HEK293 (cell line): Measurements from ENCODE around the gene LHX6.

ENCODE experiments used
- HOXA7 ChIP-seq: sonication (generic); formaldehyde crosslinking; IDR thresholded peaks from 2 replicates; pipeline ENCODE4 v1.8.1; 2022; ENCODE audit warnings: missing genetic modification reagents, borderline replicate concordance
- OSR2 ChIP-seq: fragments of 450-650 bp; formaldehyde crosslinking; IDR thresholded peaks from 2 replicates; pipeline ENCODE4 v1.5.1; 2016; ENCODE audit warnings: missing biosample characterization, missing genetic modification characterization
- RBAK ChIP-seq: fragments of 450-650 bp; formaldehyde crosslinking; IDR thresholded peaks from 2 replicates; pipeline ENCODE4 v1.5.1; 2016; ENCODE audit warnings: missing biosample characterization, missing genetic modification characterization
- ZBTB1 ChIP-seq: fragments of 450-650 bp; formaldehyde crosslinking; IDR thresholded peaks from 2 replicates; pipeline ENCODE4 v1.5.1; 2016; ENCODE audit warnings: missing biosample characterization, missing genetic modification characterization
- ZBTB21 ChIP-seq: fragments of 450-650 bp; formaldehyde crosslinking; IDR thresholded peaks from 2 replicates; pipeline ENCODE4 v1.5.1; 2017; ENCODE audit warnings: missing biosample characterization, missing genetic modification characterization
- ZBTB48 ChIP-seq: fragments of 450-650 bp; formaldehyde crosslinking; IDR thresholded peaks from 2 replicates; pipeline ENCODE4 v1.5.1; 2016; ENCODE audit warnings: missing biosample characterization, missing genetic modification characterization
- ZIC2 ChIP-seq: fragments of 450-650 bp; formaldehyde crosslinking; IDR thresholded peaks from 2 replicates; pipeline ENCODE4 v1.5.1; 2016; ENCODE audit warnings: missing biosample characterization, missing genetic modification characterization
- ZNF112 ChIP-seq: fragments of 450-650 bp; formaldehyde crosslinking; IDR thresholded peaks from 2 replicates; pipeline ENCODE4 v1.5.0; 2017; ENCODE audit warnings: missing biosample characterization, missing genetic modification characterization
- ZNF138 ChIP-seq: fragments of 450-650 bp; formaldehyde crosslinking; IDR thresholded peaks from 2 replicates; pipeline ENCODE4 v1.5.1; 2016; ENCODE audit warnings: missing biosample characterization, missing genetic modification characterization, borderline replicate concordance
- ZNF16 ChIP-seq: fragments of 450-650 bp; formaldehyde crosslinking; IDR thresholded peaks from 2 replicates; pipeline ENCODE4 v1.5.1; 2016; ENCODE audit warnings: low read depth, missing biosample characterization, missing genetic modification characterization
- ZNF174 ChIP-seq: fragments of 450-650 bp; formaldehyde crosslinking; IDR thresholded peaks from 2 replicates; pipeline ENCODE4 v1.5.0; 2017; ENCODE audit warnings: missing biosample characterization, mild to moderate bottlenecking, missing genetic modification characterization
- ZNF239 ChIP-seq: fragments of 450-650 bp; formaldehyde crosslinking; IDR thresholded peaks from 2 replicates; pipeline ENCODE4 v1.5.1; 2016; ENCODE audit warnings: missing biosample characterization, missing genetic modification characterization
- ZNF341 ChIP-seq: fragments of 450-650 bp; formaldehyde crosslinking; IDR thresholded peaks from 2 replicates; pipeline ENCODE4; 2016; ENCODE audit warnings: low read depth, missing biosample characterization, missing genetic modification characterization
- ZNF423 ChIP-seq: fragments of 450-650 bp; formaldehyde crosslinking; IDR thresholded peaks from 2 replicates; pipeline ENCODE4 v1.5.1; 2016; ENCODE audit warnings: missing biosample characterization, missing genetic modification characterization
- ZNF585B ChIP-seq: fragments of 450-650 bp; formaldehyde crosslinking; IDR thresholded peaks from 2 replicates; pipeline ENCODE4 v1.5.1; 2016; ENCODE audit warnings: missing biosample characterization, missing genetic modification characterization
- ZNF629 ChIP-seq: fragments of 450-650 bp; formaldehyde crosslinking; IDR thresholded peaks from 2 replicates; pipeline ENCODE4 v1.5.1; 2017; ENCODE audit warnings: missing biosample characterization, missing genetic modification characterization
- ZNF658 ChIP-seq: fragments of 450-650 bp; formaldehyde crosslinking; IDR thresholded peaks from 2 replicates; pipeline ENCODE4; 2016; ENCODE audit warnings: missing biosample characterization, missing genetic modification characterization
- ZNF701 ChIP-seq: fragments of 450-650 bp; formaldehyde crosslinking; IDR thresholded peaks from 2 replicates; pipeline ENCODE4 v1.5.1; 2016; ENCODE audit warnings: missing biosample characterization, missing genetic modification characterization
- ZNF791 ChIP-seq: fragments of 450-650 bp; formaldehyde crosslinking; IDR thresholded peaks from 2 replicates; pipeline ENCODE4 v1.5.1; 2016; ENCODE audit warnings: missing biosample characterization, missing genetic modification characterization
- TF ChIP-seq, protein P1 (sequence below): fragments of 450-650 bp; formaldehyde crosslinking; IDR thresholded peaks from 2 replicates; pipeline ENCODE4 v1.5.1; 2017; ENCODE audit warnings: missing biosample characterization, missing genetic modification characterization
- TF ChIP-seq, protein P2 (sequence below): fragments of 450-650 bp; formaldehyde crosslinking; IDR thresholded peaks from 2 replicates; pipeline ENCODE4 v1.5.1; 2016; ENCODE audit warnings: missing biosample characterization, missing genetic modification characterization
- TF ChIP-seq, protein P3 (sequence below): fragments of 450-650 bp; formaldehyde crosslinking; IDR thresholded peaks from 2 replicates; pipeline ENCODE4 v1.5.1; 2016; ENCODE audit warnings: missing biosample characterization, missing genetic modification characterization
- TF ChIP-seq, protein P4 (sequence below): fragments of 450-650 bp; formaldehyde crosslinking; IDR thresholded peaks from 2 replicates; pipeline ENCODE4 v1.5.1; 2016; ENCODE audit warnings: missing biosample characterization, missing genetic modification characterization, borderline replicate concordance
- TF ChIP-seq, protein P5 (sequence below): fragments of 450-650 bp; formaldehyde crosslinking; IDR thresholded peaks from 2 replicates; pipeline ENCODE4 v1.5.1; 2016; ENCODE audit warnings: missing biosample characterization, missing genetic modification characterization, borderline replicate concordance

The LHX6 gene

DNA sequence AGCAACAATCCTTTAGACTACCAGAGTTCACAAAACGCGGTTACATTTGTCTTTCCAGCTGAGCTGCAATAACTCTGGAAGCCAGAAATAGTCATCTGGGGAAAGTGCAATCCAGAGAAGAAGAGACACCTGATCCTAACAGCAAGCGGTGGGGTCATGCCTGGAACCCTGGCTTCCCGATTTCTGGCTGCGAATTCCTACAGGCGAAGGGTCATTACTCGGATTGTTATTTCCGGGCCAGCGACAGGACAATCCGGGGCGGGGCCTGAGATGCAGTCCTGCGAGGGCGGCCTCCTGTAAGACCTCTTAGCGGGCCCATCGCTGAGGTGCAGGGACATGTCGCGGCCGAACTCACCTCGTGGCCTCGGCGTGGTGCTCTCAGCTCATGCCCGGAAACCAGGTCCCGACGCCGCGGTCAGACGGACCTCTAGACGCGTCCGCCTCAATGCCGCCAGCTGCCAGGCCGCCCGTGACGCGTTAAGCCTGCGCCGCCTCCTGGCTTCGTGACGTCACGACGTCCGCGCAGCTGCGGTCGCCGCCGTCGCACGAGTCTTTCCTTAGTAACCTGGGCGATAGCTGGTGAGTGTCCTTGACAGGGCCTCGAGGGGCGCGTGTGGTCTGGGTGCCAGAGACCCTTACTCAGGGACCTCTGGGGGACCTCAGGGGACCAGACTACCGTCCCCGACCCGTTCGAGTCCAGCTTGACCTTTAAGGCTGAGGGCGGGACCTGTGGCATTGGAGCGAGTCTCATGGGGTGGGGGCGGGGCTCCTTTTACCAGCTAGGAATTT, 35.8 kb upstream of the LHX6 start, which contains the start of the genes MRRF and RBM18 (continued):
- TF ChIP-seq, protein P1, sequence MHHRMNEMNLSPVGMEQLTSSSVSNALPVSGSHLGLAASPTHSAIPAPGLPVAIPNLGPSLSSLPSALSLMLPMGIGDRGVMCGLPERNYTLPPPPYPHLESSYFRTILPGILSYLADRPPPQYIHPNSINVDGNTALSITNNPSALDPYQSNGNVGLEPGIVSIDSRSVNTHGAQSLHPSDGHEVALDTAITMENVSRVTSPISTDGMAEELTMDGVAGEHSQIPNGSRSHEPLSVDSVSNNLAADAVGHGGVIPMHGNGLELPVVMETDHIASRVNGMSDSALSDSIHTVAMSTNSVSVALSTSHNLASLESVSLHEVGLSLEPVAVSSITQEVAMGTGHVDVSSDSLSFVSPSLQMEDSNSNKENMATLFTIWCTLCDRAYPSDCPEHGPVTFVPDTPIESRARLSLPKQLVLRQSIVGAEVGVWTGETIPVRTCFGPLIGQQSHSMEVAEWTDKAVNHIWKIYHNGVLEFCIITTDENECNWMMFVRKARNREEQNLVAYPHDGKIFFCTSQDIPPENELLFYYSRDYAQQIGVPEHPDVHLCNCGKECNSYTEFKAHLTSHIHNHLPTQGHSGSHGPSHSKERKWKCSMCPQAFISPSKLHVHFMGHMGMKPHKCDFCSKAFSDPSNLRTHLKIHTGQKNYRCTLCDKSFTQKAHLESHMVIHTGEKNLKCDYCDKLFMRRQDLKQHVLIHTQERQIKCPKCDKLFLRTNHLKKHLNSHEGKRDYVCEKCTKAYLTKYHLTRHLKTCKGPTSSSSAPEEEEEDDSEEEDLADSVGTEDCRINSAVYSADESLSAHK (tag by site-specific recombination), result no peak
- no peak for TF ChIP-seq ZNF138
- TF ChIP-seq, protein P2, sequence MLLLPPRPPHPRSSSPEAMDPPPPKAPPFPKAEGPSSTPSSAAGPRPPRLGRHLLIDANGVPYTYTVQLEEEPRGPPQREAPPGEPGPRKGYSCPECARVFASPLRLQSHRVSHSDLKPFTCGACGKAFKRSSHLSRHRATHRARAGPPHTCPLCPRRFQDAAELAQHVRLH (tag by site-specific recombination), result peak; percentile 62; the same call in 1 of the 2 replicates
- no peak for TF ChIP-seq HOXA7 (CRISPR knock-in tag)
- TF ChIP-seq ZNF585B (tag by site-specific recombination), result no peak
- TF ChIP-seq ZBTB48 (tag by site-specific recombination), result no peak
- TF ChIP-seq ZNF341, result no peak
- TF ChIP-seq ZNF701, result no peak
- no peak for TF ChIP-seq ZNF112 (tag by site-specific recombination)
- TF ChIP-seq, protein P3, sequence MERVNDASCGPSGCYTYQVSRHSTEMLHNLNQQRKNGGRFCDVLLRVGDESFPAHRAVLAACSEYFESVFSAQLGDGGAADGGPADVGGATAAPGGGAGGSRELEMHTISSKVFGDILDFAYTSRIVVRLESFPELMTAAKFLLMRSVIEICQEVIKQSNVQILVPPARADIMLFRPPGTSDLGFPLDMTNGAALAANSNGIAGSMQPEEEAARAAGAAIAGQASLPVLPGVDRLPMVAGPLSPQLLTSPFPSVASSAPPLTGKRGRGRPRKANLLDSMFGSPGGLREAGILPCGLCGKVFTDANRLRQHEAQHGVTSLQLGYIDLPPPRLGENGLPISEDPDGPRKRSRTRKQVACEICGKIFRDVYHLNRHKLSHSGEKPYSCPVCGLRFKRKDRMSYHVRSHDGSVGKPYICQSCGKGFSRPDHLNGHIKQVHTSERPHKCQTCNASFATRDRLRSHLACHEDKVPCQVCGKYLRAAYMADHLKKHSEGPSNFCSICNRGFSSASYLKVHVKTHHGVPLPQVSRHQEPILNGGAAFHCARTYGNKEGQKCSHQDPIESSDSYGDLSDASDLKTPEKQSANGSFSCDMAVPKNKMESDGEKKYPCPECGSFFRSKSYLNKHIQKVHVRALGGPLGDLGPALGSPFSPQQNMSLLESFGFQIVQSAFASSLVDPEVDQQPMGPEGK (tag by site-specific recombination), result no peak
- no peak for TF ChIP-seq ZNF174 (tag by site-specific recombination)
- TF ChIP-seq RBAK (tag by site-specific recombination), result no peak
- TF ChIP-seq, protein P4, sequence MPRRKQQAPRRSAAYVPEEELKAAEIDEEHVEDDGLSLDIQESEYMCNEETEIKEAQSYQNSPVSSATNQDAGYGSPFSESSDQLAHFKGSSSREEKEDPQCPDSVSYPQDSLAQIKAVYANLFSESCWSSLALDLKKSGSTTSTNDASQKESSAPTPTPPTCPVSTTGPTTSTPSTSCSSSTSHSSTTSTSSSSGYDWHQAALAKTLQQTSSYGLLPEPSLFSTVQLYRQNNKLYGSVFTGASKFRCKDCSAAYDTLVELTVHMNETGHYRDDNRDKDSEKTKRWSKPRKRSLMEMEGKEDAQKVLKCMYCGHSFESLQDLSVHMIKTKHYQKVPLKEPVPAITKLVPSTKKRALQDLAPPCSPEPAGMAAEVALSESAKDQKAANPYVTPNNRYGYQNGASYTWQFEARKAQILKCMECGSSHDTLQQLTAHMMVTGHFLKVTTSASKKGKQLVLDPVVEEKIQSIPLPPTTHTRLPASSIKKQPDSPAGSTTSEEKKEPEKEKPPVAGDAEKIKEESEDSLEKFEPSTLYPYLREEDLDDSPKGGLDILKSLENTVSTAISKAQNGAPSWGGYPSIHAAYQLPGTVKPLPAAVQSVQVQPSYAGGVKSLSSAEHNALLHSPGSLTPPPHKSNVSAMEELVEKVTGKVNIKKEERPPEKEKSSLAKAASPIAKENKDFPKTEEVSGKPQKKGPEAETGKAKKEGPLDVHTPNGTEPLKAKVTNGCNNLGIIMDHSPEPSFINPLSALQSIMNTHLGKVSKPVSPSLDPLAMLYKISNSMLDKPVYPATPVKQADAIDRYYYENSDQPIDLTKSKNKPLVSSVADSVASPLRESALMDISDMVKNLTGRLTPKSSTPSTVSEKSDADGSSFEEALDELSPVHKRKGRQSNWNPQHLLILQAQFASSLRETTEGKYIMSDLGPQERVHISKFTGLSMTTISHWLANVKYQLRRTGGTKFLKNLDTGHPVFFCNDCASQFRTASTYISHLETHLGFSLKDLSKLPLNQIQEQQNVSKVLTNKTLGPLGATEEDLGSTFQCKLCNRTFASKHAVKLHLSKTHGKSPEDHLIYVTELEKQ (tag by site-specific recombination), result no peak
- TF ChIP-seq, protein P5, sequence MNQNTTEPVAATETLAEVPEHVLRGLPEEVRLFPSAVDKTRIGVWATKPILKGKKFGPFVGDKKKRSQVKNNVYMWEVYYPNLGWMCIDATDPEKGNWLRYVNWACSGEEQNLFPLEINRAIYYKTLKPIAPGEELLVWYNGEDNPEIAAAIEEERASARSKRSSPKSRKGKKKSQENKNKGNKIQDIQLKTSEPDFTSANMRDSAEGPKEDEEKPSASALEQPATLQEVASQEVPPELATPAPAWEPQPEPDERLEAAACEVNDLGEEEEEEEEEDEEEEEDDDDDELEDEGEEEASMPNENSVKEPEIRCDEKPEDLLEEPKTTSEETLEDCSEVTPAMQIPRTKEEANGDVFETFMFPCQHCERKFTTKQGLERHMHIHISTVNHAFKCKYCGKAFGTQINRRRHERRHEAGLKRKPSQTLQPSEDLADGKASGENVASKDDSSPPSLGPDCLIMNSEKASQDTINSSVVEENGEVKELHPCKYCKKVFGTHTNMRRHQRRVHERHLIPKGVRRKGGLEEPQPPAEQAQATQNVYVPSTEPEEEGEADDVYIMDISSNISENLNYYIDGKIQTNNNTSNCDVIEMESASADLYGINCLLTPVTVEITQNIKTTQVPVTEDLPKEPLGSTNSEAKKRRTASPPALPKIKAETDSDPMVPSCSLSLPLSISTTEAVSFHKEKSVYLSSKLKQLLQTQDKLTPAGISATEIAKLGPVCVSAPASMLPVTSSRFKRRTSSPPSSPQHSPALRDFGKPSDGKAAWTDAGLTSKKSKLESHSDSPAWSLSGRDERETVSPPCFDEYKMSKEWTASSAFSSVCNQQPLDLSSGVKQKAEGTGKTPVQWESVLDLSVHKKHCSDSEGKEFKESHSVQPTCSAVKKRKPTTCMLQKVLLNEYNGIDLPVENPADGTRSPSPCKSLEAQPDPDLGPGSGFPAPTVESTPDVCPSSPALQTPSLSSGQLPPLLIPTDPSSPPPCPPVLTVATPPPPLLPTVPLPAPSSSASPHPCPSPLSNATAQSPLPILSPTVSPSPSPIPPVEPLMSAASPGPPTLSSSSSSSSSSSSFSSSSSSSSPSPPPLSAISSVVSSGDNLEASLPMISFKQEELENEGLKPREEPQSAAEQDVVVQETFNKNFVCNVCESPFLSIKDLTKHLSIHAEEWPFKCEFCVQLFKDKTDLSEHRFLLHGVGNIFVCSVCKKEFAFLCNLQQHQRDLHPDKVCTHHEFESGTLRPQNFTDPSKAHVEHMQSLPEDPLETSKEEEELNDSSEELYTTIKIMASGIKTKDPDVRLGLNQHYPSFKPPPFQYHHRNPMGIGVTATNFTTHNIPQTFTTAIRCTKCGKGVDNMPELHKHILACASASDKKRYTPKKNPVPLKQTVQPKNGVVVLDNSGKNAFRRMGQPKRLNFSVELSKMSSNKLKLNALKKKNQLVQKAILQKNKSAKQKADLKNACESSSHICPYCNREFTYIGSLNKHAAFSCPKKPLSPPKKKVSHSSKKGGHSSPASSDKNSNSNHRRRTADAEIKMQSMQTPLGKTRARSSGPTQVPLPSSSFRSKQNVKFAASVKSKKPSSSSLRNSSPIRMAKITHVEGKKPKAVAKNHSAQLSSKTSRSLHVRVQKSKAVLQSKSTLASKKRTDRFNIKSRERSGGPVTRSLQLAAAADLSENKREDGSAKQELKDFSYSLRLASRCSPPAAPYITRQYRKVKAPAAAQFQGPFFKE, result no peak
- no peak for TF ChIP-seq ZBTB1
- TF ChIP-seq ZBTB21 (tag by site-specific recombination), result peak; percentile 99
- no peak for TF ChIP-seq OSR2 (tag by site-specific recombination)
- peak; percentile 29; the same call in 1 of the 2 replicates for TF ChIP-seq ZIC2 (tag by site-specific recombination)
- no peak for TF ChIP-seq ZNF16 (tag by site-specific recombination)
- TF ChIP-seq ZNF239 (tag by site-specific recombination), result no peak
- no peak for TF ChIP-seq ZNF658 (tag by site-specific recombination)
- TF ChIP-seq ZNF629 (tag by site-specific recombination), result peak; percentile 99
- no peak for TF ChIP-seq ZNF791 (tag by site-specific recombination)
- no peak for TF ChIP-seq ZNF423 (tag by site-specific recombination)
